GM19455 (cell line): ENCODE data around the gene MAX.
"Not testable (repeated sequence)": the region's sequence is repeated elsewhere in the genome, so short reads cannot be mapped to it uniquely, and the experiment has no call there.

Experiments used
- ATAC-seq: cut with Tn5 transposase; IDR thresholded peaks from one replicate; pipeline ENCODE4 v1.9.1; 2021; ENCODE audit not compliant: unreplicated experiment

Gene MAX

DNA sequence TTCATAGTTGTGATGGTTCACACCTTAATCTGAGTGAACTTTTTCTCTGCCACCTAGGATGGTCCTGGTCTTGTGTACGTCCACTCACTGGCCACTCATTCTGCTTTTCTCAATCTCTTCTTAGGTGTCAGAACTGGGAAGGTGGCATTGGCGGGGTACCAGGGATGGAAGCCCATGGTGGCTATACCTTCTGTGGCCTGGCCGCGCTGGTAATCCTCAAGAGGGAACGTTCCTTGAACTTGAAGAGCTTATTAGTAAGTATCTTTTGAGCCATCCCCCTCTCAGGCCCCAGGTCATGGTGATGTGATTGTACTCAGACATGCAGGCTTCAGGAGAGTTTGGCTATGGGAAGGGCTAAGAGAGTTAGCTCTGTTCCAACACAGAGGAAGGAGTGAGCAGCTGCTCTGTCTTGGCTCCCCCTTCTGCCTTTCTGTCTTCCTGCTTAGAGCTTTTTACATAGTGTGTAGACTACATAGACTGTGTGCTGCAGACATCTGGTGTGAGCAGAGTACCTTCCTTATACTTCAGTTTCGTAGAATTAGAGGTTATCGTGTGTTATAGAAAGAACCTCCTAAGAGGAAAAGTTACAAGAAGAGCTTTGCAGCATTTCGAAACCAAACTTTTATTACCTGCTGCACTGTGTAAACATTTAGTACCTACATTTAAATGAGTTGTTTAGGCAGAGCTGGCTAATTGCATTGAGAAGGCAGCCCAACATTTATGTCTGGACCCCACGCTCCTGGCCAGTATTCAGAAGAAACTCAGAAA lies 61.5 kb downstream of the MAX start:
- ATAC-seq: no peak

DNA sequence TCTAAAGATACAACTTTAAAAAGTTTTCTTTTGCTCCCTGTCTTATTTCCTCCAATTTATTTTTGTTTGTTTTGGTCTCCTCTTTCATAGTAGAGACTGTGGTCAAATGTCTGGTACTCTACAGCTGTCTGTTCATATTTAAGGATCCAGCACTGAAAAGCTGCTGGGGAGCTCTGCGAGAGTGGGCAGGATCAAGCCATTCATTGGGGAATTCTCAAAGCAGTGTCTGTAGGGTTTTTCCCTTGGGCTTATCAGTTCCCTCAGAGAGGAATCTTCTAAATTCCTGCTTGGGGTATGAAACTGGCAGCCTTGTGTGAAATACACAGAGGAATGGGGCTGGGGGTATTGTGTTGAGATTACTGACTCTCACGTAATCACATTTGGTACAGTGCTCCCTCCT lies 63.4 kb downstream of the MAX start:
- ATAC-seq: no peak

DNA sequence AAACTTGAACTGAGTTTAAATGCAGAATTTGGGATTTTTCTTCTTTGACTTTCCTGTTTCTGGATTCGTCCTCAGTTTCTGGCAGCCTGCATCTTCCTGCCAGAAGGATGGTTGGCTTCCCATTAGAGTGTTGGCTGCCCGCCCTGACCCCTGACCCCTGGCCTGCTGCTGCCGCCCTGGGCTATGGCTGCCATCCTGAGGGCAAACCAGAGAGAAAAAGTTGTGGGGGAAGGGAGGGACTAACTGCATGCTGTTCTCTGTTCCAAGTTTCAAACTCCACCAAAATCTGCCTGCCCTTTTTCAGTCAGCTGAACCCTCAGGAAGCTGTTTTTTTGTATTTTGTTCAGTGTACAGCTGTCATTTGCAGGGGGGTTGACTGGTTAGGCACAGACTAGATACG lies 67.3 kb downstream of the MAX start:
- no peak for ATAC-seq

DNA sequence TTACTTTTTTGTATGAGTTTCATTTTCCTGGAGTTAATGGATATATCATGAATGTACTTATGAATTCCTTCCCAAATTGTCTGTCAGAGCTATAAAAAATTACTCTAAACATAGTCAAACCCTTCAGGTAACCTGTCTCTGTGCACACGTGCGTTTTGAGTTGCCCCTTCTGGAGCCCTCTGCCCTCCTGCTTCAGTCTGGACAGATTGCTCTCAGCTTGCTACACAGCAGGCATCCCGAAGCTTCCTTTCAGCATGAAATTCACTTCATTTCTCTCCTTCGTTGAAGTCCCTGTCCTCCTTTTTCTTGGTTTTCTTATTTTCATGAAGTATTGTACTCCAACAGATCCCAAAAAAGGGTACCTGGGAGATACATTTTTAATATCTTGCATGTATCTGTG lies 68.3 kb downstream of the MAX start:
- no peak for ATAC-seq

DNA sequence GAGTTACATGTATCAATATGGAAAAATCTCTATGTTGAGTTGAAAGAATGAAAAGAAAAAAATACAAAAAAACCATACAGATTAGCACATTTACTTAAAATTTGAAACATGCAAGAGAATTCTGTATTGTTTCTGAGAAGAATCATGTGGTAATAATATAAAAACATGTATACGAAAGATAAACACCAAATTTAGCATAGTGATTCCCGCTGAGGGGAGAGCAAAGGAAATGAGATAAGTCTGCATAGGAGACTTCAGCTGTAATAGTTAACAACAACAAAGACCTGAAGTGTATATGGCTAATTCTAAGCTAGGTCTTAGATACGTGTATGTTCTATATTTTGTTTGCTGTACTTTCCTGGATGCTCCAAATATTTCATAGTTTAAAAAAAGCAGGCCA lies 69.1 kb downstream of the MAX start:
- no peak for ATAC-seq

DNA sequence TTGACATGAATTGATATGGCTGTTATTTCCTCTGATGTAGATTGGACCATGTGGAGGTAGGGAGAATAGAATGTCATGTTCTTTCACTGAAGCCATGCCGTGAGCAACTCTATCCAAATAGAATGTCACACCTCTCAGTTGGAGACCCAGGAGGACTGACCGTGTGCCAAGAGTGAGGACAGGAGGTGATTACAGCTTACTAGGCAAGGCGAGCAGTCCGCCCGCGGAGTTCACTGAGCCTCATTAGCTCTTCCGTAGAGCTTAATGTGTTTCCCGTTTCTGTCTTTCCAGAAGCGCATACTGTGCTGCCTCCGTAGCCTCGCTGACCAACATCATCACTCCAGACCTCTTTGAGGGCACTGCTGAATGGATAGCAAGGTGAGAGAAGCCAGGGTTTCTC lies 70.0 kb downstream of the MAX start:
- ATAC-seq: no peak

DNA sequence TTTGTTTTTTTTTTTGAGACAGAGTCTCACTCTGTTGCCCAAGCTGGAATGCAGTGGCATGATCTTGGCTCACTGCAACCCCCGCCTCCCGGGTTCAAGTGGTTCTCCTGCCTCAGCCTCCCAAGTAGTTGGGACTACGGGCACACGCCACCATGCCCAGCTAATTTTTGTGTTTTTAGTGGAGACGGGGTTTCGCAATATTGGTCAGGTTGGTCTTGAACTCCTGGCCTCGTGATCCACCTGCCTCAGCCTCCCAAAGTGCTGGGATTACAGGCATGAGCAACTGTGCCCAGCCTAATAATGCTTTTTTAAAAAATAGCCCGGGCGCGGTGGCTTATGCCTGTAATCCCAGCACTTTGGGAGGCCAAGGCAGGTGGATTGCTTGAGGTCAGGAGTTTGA lies 71.0 kb downstream of the MAX start:
- ATAC-seq: not testable (repeated sequence)

DNA sequence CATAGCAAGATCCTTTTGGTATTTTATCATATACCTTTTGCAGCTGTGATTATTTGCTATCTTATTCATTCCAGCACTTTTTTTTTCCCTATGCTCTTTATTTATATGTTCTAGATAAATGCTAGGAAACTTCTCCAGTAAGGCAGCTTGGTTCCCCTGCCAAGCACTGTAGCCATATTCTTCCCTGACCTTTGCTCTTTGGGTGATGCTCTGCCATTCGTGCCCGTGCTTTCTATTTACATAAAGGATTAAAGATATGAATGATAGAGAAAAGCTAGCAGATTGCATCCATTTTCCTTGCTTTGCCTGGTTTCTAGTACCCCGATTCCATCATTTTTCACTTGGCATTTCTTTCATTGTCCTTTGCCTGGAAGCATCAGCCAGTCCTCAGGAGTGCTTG lies 73.4 kb downstream of the MAX start:
- no peak for ATAC-seq

DNA sequence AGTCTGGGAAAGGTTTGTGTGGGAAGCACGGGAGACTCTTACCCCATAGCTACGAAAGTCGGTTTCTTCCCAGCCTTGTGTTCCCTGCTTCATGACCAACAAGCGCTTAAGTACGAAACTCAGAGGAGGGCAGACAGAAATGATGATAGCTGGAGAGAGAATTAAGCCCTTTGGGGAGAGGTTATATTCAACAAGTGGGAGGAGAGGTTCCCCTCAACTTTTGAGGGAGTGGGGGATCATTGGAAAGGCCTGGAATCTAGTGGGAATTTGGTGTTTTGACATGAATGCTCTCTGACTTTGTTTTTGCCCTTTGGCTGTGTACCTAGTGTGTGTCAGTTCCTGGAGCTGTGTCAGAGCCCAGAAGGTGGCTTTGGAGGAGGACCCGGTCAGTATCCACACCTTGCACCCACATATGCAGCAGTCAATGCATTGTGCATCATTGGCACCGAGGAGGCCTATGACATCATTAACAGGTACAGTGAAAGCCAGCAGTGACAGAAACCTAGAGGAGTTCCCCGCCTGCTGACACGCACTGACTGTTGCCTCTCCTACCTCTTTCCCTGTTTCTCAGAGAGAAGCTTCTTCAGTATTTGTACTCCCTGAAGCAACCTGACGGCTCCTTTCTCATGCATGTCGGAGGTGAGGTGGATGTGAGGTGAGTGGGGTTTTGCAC lies 75.1 kb downstream of the MAX start:
- ATAC-seq: no peak

DNA sequence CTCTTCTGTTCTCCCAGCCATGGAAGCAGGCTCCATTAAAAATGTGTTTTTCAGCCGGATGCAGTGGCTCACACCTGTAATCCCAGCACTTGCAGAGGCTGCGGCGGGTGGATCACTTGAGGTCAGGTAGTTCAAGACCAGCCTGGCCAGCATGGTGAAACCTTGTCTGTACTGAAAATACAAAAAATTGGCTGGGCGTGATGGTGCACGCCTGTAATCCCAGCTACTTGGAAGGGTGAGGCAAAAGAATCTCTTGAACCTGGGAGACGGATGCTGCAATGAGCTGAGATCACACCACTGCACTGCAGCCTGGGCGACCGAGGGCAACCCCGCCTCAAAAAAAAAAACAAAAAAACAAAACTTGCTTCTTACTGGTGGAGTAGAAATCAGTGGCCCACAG lies 75.8 kb downstream of the MAX start:
- no peak for ATAC-seq

DNA sequence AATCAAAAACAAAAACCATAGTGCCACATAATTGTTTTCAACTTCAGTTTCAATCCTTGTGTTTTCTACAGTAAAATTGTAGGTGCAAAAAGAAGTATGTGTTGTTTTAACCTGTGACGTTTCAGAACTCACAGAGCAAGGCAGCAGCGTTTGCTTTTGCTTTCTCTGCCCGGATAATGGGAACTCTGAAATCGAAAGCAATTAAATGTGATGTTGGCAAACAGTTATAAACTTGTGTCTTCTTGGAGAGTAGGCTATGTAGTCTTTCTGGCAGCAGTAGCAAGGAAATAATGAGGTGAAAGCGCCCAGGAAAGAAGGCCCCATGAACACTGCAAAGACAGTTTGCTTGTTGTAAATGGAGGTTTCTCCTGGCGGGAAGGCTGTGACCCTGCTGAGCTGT lies 76.5 kb downstream of the MAX start:
- no peak for ATAC-seq
